ENCODE results near the gene SNX32.

The SNX32 gene

GRCh38 chr11:65870307-65870658 is 36.5 kb downstream of the SNX32 start:
- DNase-seq (ENCODE audit: low spot score) (no peak), ATAC-seq (ENCODE audit: low read depth) (no peak)
- TF ChIP-seq CTCF (IDR thresholded peaks at IDR 0.05; ENCODE audit: poor library complexity, severe bottlenecking): no peak
- H3K36me3 ChIP-seq (ENCODE audit: low read depth): peaks cover 28% of the 10 kb centered on the region
- no peak overlapping the region for H3K27ac ChIP-seq (ENCODE audit: poor library complexity, severe bottlenecking)
- no peaks in the 10 kb centered on the region for H3K9me3 ChIP-seq (ENCODE audit: severe bottlenecking)
- H3K27me3 ChIP-seq (ENCODE audit: insufficient read depth, poor library complexity, severe bottlenecking): no peaks in the 10 kb centered on the region
- no peak overlapping the region for H3K4me3 ChIP-seq (ENCODE audit: severe bottlenecking)
- H3K4me1 ChIP-seq (ENCODE audit: insufficient read depth, poor library complexity, severe bottlenecking): no peaks in the 10 kb centered on the region

- peaks cover 21% of the 10 kb centered on the region for H3K36me3 ChIP-seq (ENCODE audit: low read depth)
- no peaks in the 10 kb centered on the region for H3K27me3 ChIP-seq (ENCODE audit: insufficient read depth, poor library complexity, severe bottlenecking)
- H3K4me3 ChIP-seq (ENCODE audit: severe bottlenecking): no peak overlapping the region
- no peak for DNase-seq (ENCODE audit: low spot score)
- H3K9me3 ChIP-seq (ENCODE audit: severe bottlenecking): no peaks in the 10 kb centered on the region
- H3K4me1 ChIP-seq (ENCODE audit: insufficient read depth, poor library complexity, severe bottlenecking): no peaks in the 10 kb centered on the region
- TF ChIP-seq CTCF (IDR thresholded peaks at IDR 0.05; ENCODE audit: poor library complexity, severe bottlenecking): no peak
- ATAC-seq (ENCODE audit: low read depth): no peak
- peak overlapping the region; percentile 72 for H3K27ac ChIP-seq (ENCODE audit: poor library complexity, severe bottlenecking)
Measured at GRCh38 chr11:65870706-65871681, 37.2 kb downstream of the SNX32 start.

GRCh38 chr11:65871811-65872548 is 38.2 kb downstream of the SNX32 start:
- peaks cover 11% of the 10 kb centered on the region for H3K36me3 ChIP-seq (ENCODE audit: low read depth)
- H3K27ac ChIP-seq (ENCODE audit: poor library complexity, severe bottlenecking): peak overlapping the region; percentile 72
- DNase-seq (ENCODE audit: low spot score) (peak; percentile 58), ATAC-seq (ENCODE audit: low read depth) (peak; percentile 32)
- no peak for TF ChIP-seq CTCF (IDR thresholded peaks at IDR 0.05; ENCODE audit: poor library complexity, severe bottlenecking)
- peak overlapping the region; percentile 34 for H3K4me3 ChIP-seq (ENCODE audit: severe bottlenecking)
- H3K9me3 ChIP-seq (ENCODE audit: severe bottlenecking): no peaks in the 10 kb centered on the region
- H3K4me1 ChIP-seq (ENCODE audit: insufficient read depth, poor library complexity, severe bottlenecking): no peaks in the 10 kb centered on the region
- no peaks in the 10 kb centered on the region for H3K27me3 ChIP-seq (ENCODE audit: insufficient read depth, poor library complexity, severe bottlenecking)

- no peak for TF ChIP-seq CTCF (IDR thresholded peaks at IDR 0.05; ENCODE audit: poor library complexity, severe bottlenecking)
- Histone ChIP-seq H3K36me3 (ENCODE audit: low read depth) (peaks cover 4% of the 10 kb centered on the region), H3K4me3 (ENCODE audit: severe bottlenecking) (peak within 1 kb of the TSS; percentile 34), H3K9me3 (ENCODE audit: severe bottlenecking) (no peaks in the 10 kb centered on the region), H3K4me1 (ENCODE audit: insufficient read depth, poor library complexity, severe bottlenecking) (no peaks in the 10 kb centered on the region), H3K27me3 (ENCODE audit: insufficient read depth, poor library complexity, severe bottlenecking) (no peaks in the 10 kb centered on the region), H3K27ac (ENCODE audit: poor library complexity, severe bottlenecking) (peak within 1 kb of the TSS; percentile 72)
- ATAC-seq (ENCODE audit: low read depth): no peak
- DNase-seq (ENCODE audit: low spot score): no peak
Measured at GRCh38 chr11:65872586-65873317, 39.0 kb downstream of the SNX32 start, which contains the start of gene EFEMP2. EFEMP2 (minus strand) TSS chr11:65872800; CDS start chr11:65872354, 446 bp downstream.
